ENCODE results near the gene ABCG4.
A peak's percentile ranks its signal among the peaks of the same experiment; 100 is the strongest.
"Not testable (repeated sequence)": the region's sequence is repeated elsewhere in the genome, so short reads cannot be mapped to it uniquely, and the experiment has no call there.

ABCG4 gene

DNA sequence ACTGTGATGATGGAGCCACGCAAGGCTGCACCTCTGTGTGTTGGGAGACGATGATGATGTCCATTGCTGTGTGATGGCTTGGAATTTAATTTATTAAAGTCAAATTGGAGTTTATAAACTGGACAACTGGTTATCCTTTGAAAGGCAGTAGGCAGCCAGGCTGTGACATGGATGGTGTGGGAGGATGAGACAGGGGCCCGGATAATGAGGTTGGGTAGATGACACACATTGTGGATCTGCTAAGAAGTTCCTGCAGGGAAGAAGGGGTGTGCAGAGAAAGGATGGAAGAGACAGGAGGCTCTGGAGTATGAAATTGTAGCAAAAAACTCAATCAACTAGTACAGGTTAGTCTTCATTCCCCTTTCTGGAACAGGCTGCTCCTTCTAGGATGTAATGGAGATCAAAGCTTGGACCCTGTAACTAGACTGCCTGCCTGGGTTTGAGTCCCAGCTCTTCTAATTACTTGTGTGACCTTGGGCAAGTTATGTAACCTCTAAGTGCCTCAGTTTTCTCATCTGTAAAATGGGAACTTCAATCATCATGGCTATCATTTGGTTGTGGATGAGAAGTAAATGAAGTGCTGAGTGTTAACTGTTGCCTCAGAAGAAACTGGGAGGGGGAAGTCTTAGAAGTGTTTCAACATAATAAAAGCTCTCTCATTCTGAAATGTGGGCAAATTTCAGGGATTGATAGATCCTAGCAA, 31.7 kb upstream of the ABCG4 start:
- Histone ChIP-seq H3K4me1 (ENCODE audit: insufficient read depth, low read length) (peaks cover 10% of the 10 kb centered on the region), H3K4me3 (ENCODE audit: low read depth in 1 of 2, low read length in 2 of 2) (no peak overlapping the region), H3K36me3 (ENCODE audit: insufficient read depth, low read length) (peaks cover 14% of the 10 kb centered on the region), H3K27me3 (ENCODE audit: control insufficient read depth in 1 of 2, insufficient read depth in 2 of 2, low read length in 2 of 2) (no peaks in the 10 kb centered on the region), H3K27ac (ENCODE audit: low read depth, low read length) (no peak overlapping the region), H3K9ac (ENCODE audit: low read length) (no peak overlapping the region), H3K9me3 (ENCODE audit: low read length) (no peaks in the 10 kb centered on the region)

DNA sequence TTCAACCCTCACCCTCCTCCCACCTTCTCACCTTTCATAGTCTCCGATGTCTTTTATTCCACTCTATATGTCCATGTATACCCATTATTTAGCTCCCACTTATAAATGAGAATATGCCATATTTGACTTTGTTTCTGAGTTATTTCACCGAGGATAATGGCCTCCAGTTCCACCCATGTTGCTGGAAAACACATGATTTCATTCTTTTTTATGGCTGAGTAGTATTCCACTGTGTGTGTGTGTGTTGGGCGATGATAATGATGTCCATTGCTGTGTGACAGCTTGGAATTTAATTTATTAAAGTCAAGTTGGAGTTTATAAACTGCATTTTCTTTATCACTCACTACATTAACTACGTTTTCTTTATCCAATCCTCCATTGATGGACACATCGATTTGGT, 30.6 kb upstream of the ABCG4 start:
- Histone ChIP-seq H3K27ac (ENCODE audit: low read depth, low read length) (no peak overlapping the region), H3K9me3 (ENCODE audit: low read length) (no peaks in the 10 kb centered on the region), H3K4me1 (ENCODE audit: insufficient read depth, low read length) (peaks cover 15% of the 10 kb centered on the region), H3K36me3 (ENCODE audit: insufficient read depth, low read length) (peaks cover 14% of the 10 kb centered on the region), H3K4me3 (ENCODE audit: low read depth in 1 of 2, low read length in 2 of 2) (no peak overlapping the region), H3K27me3 (ENCODE audit: control insufficient read depth in 1 of 2, insufficient read depth in 2 of 2, low read length in 2 of 2) (no peaks in the 10 kb centered on the region), H3K9ac (ENCODE audit: low read length) (no peak overlapping the region)

DNA sequence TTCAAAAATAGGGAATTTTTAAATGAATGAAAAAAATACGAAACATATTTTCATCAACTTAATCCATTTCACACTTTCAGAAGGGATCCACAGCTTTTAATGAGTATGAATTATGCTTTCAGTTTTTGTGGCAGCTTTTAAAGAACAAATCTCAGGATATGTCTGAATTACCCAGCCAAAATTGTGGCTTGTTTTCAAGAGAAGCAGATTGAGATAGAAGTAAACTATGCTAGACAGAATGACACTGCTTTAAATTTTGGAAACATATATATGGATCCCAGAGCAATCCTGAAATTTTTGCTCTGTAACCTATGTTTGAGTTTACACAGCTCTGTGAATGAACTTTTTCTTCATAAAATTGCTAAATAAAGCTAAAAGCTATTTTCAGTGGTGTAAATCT, 29.9 kb upstream of the ABCG4 start:
- H3K27ac ChIP-seq (ENCODE audit: low read depth, low read length): no peak overlapping the region
- no peaks in the 10 kb centered on the region for H3K9me3 ChIP-seq (ENCODE audit: low read length)
- H3K4me1 ChIP-seq (ENCODE audit: insufficient read depth, low read length): peaks cover 15% of the 10 kb centered on the region
- no peak overlapping the region for H3K9ac ChIP-seq (ENCODE audit: low read length)
- H3K27me3 ChIP-seq (ENCODE audit: control insufficient read depth in 1 of 2, insufficient read depth in 2 of 2, low read length in 2 of 2): no peaks in the 10 kb centered on the region
- H3K36me3 ChIP-seq (ENCODE audit: insufficient read depth, low read length): peaks cover 9% of the 10 kb centered on the region
- H3K4me3 ChIP-seq (ENCODE audit: low read depth in 1 of 2, low read length in 2 of 2): no peak overlapping the region

DNA sequence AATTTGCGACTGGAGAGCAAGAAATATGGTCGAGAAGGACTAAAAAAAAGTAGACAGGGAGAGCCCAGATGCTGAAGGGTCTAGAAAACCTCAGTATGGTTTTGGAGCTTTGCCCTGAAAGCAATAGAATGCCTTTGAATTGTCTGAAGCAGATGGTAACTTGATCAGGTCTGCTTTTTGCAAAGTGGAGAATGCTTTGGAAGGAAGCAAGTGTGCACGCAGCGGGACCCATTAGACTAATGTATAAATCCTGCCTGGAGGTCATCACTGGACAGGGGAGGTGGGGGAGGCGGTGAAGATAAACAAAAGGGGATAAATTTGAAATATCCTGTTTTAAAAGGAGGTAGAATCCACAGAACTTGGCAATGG, 28.2 kb upstream of the ABCG4 start:
- peak overlapping the region; percentile 62 for H3K27ac ChIP-seq (ENCODE audit: low read depth, low read length)
- H3K36me3 ChIP-seq (ENCODE audit: insufficient read depth, low read length): peaks cover 9% of the 10 kb centered on the region
- peak overlapping the region; percentile 67 for H3K9ac ChIP-seq (ENCODE audit: low read length)
- H3K9me3 ChIP-seq (ENCODE audit: low read length): no peaks in the 10 kb centered on the region
- peak overlapping the region; percentile 37 to 100 for H3K4me3 ChIP-seq (ENCODE audit: low read depth in 1 of 2, low read length in 2 of 2)
- peaks cover 15% of the 10 kb centered on the region for H3K4me1 ChIP-seq (ENCODE audit: insufficient read depth, low read length)
- H3K27me3 ChIP-seq (ENCODE audit: control insufficient read depth in 1 of 2, insufficient read depth in 2 of 2, low read length in 2 of 2): no peaks in the 10 kb centered on the region

DNA sequence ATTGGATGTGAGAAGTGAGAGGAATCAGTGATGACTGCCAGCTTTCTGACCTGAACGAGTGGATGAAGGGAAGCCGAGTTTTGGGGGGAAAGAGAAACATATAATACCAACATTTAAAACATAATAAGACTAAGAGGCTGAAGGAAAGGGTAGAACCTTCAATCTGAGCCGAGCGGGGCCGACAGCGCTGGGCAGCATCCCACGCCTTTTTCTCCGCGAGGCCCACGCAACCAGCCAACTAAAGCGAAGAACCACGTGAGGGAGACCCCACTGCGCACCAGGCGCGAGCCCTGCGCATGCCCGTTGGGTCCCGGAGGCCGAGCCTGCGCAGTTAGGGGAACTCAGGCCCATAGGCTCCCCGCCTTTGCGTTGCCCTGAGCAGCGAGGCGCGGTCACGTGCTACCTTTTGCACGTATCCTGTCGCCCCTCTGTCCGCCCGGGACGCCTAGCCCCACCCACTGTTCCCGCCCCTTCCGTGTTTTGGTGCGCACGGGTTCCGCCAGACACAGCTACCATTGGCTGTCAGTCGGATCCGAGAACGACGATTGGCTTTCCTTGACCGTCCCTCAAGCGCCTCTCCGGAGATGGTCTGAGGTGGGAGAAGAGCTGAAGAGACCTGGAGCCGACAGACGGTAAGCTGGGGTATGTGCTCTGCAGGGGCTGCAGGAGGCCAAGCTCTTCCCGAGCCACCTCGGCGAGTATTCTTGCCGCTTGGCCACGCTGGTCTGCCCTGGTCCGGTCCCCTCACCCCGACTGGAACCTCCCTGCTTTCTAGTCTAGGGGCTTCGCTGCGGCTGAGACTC, 27.6 kb upstream of the ABCG4 start, which contains the start of gene HINFP:
Gene HINFP (plus strand): TSS at position 573 of the 803 bp plus-strand sequence. CDS start 5,365 bp downstream, outside the sequence.
- Histone ChIP-seq H3K27ac (ENCODE audit: low read depth, low read length) (peak within 1 kb of the TSS; percentile 90), H3K9me3 (ENCODE audit: low read length) (no peaks in the 10 kb centered on the region), H3K36me3 (ENCODE audit: insufficient read depth, low read length) (peaks cover 10% of the 10 kb centered on the region), H3K4me1 (ENCODE audit: insufficient read depth, low read length) (peaks cover 15% of the 10 kb centered on the region), H3K9ac (ENCODE audit: low read length) (peak within 1 kb of the TSS; percentile 83), H3K27me3 (ENCODE audit: control insufficient read depth in 1 of 2, insufficient read depth in 2 of 2, low read length in 2 of 2) (no peaks in the 10 kb centered on the region), H3K4me3 (ENCODE audit: low read depth in 1 of 2, low read length in 2 of 2) (peak within 1 kb of the TSS; percentile 83 to 100)

DNA sequence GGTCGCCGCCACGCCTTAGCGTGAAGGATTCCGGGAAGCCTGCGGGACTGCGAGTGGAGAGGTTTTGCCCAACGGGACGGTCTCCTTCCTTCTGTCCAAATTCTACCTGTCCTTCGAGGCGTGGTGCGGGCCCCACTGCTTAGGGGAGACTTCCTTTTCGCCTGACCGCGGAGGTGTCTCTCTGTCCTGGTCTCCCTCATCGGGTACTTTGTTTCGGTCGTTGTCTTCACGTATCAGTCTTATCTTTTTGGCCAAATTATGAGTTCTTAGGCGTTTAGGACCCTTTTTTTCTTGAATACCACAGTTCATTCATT, 27.1 kb upstream of the ABCG4 start:
- H3K9me3 ChIP-seq (ENCODE audit: low read length): no peaks in the 10 kb centered on the region
- no peaks in the 10 kb centered on the region for H3K27me3 ChIP-seq (ENCODE audit: control insufficient read depth in 1 of 2, insufficient read depth in 2 of 2, low read length in 2 of 2)
- peak overlapping the region; percentile 83 for H3K9ac ChIP-seq (ENCODE audit: low read length)
- peak overlapping the region; percentile 90 for H3K27ac ChIP-seq (ENCODE audit: low read depth, low read length)
- peaks cover 16% of the 10 kb centered on the region for H3K36me3 ChIP-seq (ENCODE audit: insufficient read depth, low read length)
- H3K4me1 ChIP-seq (ENCODE audit: insufficient read depth, low read length): peaks cover 15% of the 10 kb centered on the region
- H3K4me3 ChIP-seq (ENCODE audit: low read depth in 1 of 2, low read length in 2 of 2): peak overlapping the region; percentile 83 to 100

DNA sequence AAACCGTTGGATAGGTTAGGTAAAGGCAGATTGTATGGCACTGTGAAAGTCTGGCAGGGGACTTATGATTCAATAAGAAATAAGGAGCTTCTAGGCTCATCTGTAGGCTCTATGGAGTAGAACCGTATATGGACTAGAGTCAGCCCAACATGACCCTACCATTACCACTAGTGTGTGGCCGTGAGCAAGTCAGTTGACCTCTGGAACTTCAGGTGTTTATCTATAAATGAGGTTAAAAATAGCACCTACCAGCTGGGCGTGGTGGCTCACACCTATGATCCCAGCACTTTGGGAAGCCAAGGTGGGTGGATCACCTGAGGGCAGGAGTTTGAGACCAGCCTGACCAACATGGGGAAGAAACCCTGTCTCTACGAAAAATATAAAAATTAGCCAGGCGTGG, 23.0 kb upstream of the ABCG4 start:
- Histone ChIP-seq H3K36me3 (ENCODE audit: insufficient read depth, low read length) (peaks cover 28% of the 10 kb centered on the region), H3K27ac (ENCODE audit: low read depth, low read length) (no peak overlapping the region), H3K4me1 (ENCODE audit: insufficient read depth, low read length) (peaks cover 10% of the 10 kb centered on the region), H3K9me3 (ENCODE audit: low read length) (no peaks in the 10 kb centered on the region), H3K4me3 (ENCODE audit: low read depth in 1 of 2, low read length in 2 of 2) (no peak overlapping the region), H3K27me3 (ENCODE audit: control insufficient read depth in 1 of 2, insufficient read depth in 2 of 2, low read length in 2 of 2) (no peaks in the 10 kb centered on the region), H3K9ac (ENCODE audit: low read length) (no peak overlapping the region)

DNA sequence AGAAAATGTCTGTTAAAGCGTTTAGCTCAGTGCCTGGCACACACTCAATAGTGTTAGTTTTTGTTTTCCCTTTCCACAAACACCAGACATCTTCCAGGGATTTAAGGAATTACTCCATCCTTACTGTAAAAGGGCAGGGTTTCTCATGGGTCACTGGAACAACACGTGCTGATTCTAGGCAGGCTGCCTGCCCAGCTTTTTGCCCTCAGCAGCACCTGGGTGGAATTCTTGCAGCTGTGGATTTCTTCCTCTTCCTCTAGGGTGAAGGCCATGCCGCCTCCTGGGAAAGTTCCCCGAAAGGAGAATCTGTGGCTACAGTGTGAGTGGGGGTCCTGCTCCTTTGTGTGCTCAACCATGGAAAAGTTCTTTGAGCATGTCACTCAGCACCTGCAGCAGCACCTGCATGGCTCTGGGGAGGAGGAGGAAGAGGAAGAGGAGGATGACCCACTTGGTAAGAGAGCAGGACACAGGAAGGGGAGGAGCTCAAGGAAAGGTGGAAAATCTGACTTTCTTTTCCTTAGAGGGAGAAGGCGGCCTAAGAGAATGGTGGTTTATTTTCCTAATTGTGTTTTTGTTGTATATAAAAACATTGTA, 22.1 kb upstream of the ABCG4 start:
- Histone ChIP-seq H3K36me3 (ENCODE audit: insufficient read depth, low read length) (peaks cover 37% of the 10 kb centered on the region), H3K9me3 (ENCODE audit: low read length) (no peaks in the 10 kb centered on the region), H3K27ac (ENCODE audit: low read depth, low read length) (no peak overlapping the region), H3K9ac (ENCODE audit: low read length) (no peak overlapping the region), H3K27me3 (ENCODE audit: control insufficient read depth in 1 of 2, insufficient read depth in 2 of 2, low read length in 2 of 2) (no peaks in the 10 kb centered on the region), H3K4me1 (ENCODE audit: insufficient read depth, low read length) (peaks cover 9% of the 10 kb centered on the region), H3K4me3 (ENCODE audit: low read depth in 1 of 2, low read length in 2 of 2) (no peak overlapping the region)

DNA sequence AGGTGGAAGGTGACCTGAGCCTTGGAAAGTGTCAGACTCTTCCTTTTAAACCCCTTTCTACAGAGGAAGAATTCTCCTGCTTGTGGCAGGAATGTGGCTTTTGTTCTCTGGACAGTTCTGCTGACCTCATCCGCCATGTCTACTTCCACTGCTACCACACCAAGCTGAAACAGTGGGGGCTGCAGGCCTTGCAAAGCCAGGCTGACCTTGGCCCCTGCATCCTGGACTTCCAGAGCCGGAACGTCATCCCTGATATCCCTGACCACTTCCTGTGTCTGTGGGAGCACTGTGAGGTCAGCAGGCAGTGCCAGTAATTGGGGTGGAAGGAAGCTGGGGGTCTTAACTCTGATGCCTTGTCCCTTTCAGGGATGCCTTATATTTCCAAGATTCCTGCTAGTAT, 18.2 kb upstream of the ABCG4 start:
- H3K36me3 ChIP-seq (ENCODE audit: insufficient read depth, low read length): peaks cover 55% of the 10 kb centered on the region
- no peak overlapping the region for H3K9ac ChIP-seq (ENCODE audit: low read length)
- no peaks in the 10 kb centered on the region for H3K9me3 ChIP-seq (ENCODE audit: low read length)
- H3K4me1 ChIP-seq (ENCODE audit: insufficient read depth, low read length): no peaks in the 10 kb centered on the region
- no peak overlapping the region for H3K27ac ChIP-seq (ENCODE audit: low read depth, low read length)
- H3K4me3 ChIP-seq (ENCODE audit: low read depth in 1 of 2, low read length in 2 of 2): no peak overlapping the region
- H3K27me3 ChIP-seq (ENCODE audit: control insufficient read depth in 1 of 2, insufficient read depth in 2 of 2, low read length in 2 of 2): no peaks in the 10 kb centered on the region

DNA sequence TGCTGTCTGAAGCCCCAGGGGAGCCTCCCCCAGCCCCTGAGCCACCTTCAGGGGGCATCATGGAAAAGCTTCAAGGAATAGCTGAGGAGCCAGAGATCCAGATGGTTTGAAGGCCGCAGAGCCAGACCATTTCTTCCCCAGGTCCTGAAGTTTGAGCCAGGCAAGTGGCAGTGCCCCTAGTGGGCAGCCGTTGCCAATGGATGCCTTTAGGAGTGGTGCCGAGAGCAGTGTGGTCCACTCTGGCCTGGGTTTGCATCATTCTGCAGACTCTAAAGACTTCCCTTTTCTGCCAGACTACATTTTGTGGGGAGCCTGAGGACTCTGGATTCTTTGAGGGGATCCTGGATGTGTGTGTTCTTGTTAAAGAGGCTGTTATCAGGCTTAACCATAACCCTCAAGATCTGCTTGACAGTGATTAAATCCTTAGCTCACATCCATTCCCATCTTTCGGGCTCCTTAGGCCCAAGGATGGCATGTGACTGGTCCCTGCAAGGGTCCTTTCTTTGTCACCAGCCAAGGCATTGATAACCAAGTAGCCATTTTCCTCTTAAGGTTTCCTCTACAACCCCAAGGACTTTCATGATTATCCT, 14.4 kb upstream of the ABCG4 start:
- no peak overlapping the region for H3K4me3 ChIP-seq (ENCODE audit: low read depth in 1 of 2, low read length in 2 of 2)
- no peaks in the 10 kb centered on the region for H3K4me1 ChIP-seq (ENCODE audit: insufficient read depth, low read length)
- H3K9me3 ChIP-seq (ENCODE audit: low read length): no peaks in the 10 kb centered on the region
- no peaks in the 10 kb centered on the region for H3K27me3 ChIP-seq (ENCODE audit: control insufficient read depth in 1 of 2, insufficient read depth in 2 of 2, low read length in 2 of 2)
- no peak overlapping the region for H3K9ac ChIP-seq (ENCODE audit: low read length)
- peaks cover 47% of the 10 kb centered on the region for H3K36me3 ChIP-seq (ENCODE audit: insufficient read depth, low read length)
- no peak overlapping the region for H3K27ac ChIP-seq (ENCODE audit: low read depth, low read length)

DNA sequence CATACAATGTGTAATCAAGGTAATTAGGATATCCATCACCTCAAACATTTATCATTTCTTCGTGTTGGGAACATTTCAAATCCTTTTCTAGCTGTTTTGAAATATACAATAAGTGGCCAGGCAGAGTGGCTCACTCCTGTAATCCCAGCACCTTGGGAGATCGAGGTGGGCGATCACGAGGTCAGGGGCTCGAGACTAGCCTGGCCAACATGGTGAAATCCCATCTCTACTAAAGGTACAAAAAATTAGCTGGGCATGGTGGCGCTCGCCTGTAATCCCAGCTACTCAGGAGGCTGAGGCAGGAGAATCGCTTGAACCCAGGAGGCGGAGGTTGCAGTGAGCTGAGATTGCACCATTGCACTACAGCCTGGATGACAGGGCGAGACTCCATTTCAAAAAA, 9.6 kb upstream of the ABCG4 start:
- not testable (repeated sequence) for H3K27me3 ChIP-seq (ENCODE audit: control insufficient read depth in 1 of 2, insufficient read depth in 2 of 2, low read length in 2 of 2); H3K36me3 ChIP-seq (ENCODE audit: insufficient read depth, low read length); H3K4me1 ChIP-seq (ENCODE audit: insufficient read depth, low read length); H3K4me3 ChIP-seq (ENCODE audit: low read depth in 1 of 2, low read length in 2 of 2); H3K27ac ChIP-seq (ENCODE audit: low read depth, low read length); H3K9me3 ChIP-seq (ENCODE audit: low read length); H3K9ac ChIP-seq (ENCODE audit: low read length)
